Measurements from ENCODE around the gene B4GALT4.
A peak's percentile ranks its signal among the peaks of the same experiment; 100 is the strongest.
"Not testable (repeated sequence)": the region's sequence is repeated elsewhere in the genome, so short reads cannot be mapped to it uniquely, and the experiment has no call there.

B4GALT4 gene, protein sequence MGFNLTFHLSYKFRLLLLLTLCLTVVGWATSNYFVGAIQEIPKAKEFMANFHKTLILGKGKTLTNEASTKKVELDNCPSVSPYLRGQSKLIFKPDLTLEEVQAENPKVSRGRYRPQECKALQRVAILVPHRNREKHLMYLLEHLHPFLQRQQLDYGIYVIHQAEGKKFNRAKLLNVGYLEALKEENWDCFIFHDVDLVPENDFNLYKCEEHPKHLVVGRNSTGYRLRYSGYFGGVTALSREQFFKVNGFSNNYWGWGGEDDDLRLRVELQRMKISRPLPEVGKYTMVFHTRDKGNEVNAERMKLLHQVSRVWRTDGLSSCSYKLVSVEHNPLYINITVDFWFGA
- 13.4 to 29.1 (median 22.4) reads per million in 9 experiments for total RNA-seq

DNA sequence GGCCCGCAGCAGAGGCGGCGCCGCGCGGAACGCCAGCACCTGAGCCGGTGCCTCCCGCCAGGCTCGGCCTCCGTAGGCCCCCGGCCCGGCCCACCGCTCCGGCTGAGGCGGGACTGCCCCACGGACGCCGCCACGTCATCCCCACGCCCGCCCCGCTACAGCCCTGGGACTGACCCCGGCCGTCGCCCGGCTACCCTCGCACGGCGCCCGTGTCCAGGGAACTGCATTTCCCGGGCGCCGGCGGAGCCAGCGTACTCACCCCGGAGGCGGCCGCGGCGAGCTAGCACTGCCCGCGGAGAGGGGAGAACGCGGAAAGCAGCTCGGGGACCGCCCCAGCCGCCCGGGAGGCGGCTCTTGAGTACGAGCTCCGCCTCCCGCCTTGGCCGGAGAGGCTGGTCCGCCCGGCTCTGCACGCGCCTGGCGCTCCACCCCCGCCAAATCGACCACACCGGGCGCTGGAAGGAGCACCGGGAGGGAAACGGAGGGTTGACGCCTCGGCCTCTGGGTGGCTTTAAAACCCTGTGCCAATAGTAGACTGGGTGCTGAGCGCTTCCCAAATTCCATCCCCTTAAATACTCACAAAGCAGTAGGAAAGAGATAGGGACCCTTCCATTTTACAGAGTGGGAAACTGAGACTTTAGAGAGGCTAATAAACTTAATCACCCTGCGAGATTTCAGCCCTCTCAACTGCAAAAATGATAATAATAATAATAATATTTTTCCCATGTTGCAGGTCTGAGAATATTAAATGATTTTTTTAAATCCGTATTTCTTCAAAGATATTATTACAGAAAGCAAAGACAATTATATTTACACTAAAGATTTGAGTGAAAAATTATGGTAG lies at the start of gene B4GALT4:
Gene B4GALT4 (minus strand): TSS at position 288 of the 844 bp plus-strand sequence. CDS start 10,779 bp downstream, outside the sequence.
- Mint-ChIP-seq H3K9me3 (no peaks in the 10 kb centered on the region), H3K4me3 (peak within 1 kb of the TSS; percentile 80 to 88), H3K4me1 (ENCODE audit: low read depth in 2 of 2) (peaks cover 21 to 35% of the 10 kb centered on the region in 2 donors), H3K27me3 (no peaks in the 10 kb centered on the region), H3K36me3 (ENCODE audit: insufficient read depth) (peaks cover 11% of the 10 kb centered on the region), H3K27ac (peak within 1 kb of the TSS; percentile 86 to 90)
- ATAC-seq (replicated peaks) (peak; percentile 76), DNase-seq (peak; percentile 61 to 68 (median 65))

DNA sequence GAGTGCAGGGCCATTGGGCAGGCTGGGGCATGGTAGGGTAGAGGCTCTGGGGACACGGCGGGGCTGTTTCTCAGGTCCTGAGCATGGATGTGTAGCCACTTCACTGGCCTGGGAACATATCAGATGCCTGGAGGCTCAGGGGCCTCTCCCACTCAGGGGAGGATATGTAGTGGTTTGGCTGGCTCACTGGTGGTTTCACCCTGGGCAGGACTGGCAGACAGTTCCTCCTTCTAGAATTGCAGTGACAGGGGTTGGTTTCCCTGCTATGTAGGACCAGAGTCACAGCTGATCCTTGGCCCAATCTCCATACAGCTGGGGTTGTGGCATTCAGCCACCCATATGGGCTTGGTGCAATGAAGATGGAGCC lies 48.7 kb upstream of the B4GALT4 start:
- Mint-ChIP-seq H3K27ac (no peak overlapping the region), H3K9me3 (peaks cover 6 to 8% of the 10 kb centered on the region in 2 donors), H3K36me3 (ENCODE audit: insufficient read depth) (peaks cover 14% of the 10 kb centered on the region), H3K4me1 (ENCODE audit: low read depth in 2 of 2) (peaks cover 15 to 16% of the 10 kb centered on the region in 2 donors), H3K27me3 (peaks cover 7 to 8% of the 10 kb centered on the region in 2 donors), H3K4me3 (no peak overlapping the region)
- DNase-seq, result no peak
- no peak for ATAC-seq (replicated peaks)

- Mint-ChIP-seq H3K27ac (no peak overlapping the region), H3K27me3 (peaks cover 7 to 8% of the 10 kb centered on the region in 2 donors), H3K9me3 (peaks cover 6 to 8% of the 10 kb centered on the region in 2 donors), H3K4me1 (ENCODE audit: low read depth in 2 of 2) (peaks cover 15 to 16% of the 10 kb centered on the region in 2 donors), H3K36me3 (ENCODE audit: insufficient read depth) (peaks cover 9% of the 10 kb centered on the region), H3K4me3 (no peak overlapping the region)
- ATAC-seq (replicated peaks), result no peak
- DNase-seq, result no peak
Observed at GRCh38 chr3:119288669-119289403, 48.2 kb upstream of the B4GALT4 start.

GRCh38 chr3:119279584-119280243 lies 39.0 kb upstream of the B4GALT4 start:
- no peak overlapping the region for H3K4me3 Mint-ChIP-seq
- ATAC-seq (replicated peaks), result no peak
- no peaks in the 10 kb centered on the region for H3K4me1 Mint-ChIP-seq (ENCODE audit: low read depth in 2 of 2)
- DNase-seq, result no peak
- H3K27me3 Mint-ChIP-seq, result no peaks in the 10 kb centered on the region
- no peaks in the 10 kb centered on the region for H3K36me3 Mint-ChIP-seq (ENCODE audit: insufficient read depth)
- peaks cover 3 to 7% of the 10 kb centered on the region in 2 donors for H3K9me3 Mint-ChIP-seq
- H3K27ac Mint-ChIP-seq, result peak overlapping the region in 1 of 2 donors; percentile 44

- H3K36me3 Mint-ChIP-seq (ENCODE audit: insufficient read depth), result no peaks in the 10 kb centered on the region
- H3K27ac Mint-ChIP-seq, result peak overlapping the region in 1 of 2 donors; percentile 44
- H3K4me3 Mint-ChIP-seq, result no peak overlapping the region
- ATAC-seq (replicated peaks) (no peak), DNase-seq (no peak)
- peaks cover 3 to 7% of the 10 kb centered on the region in 2 donors for H3K9me3 Mint-ChIP-seq
- H3K27me3 Mint-ChIP-seq, result no peaks in the 10 kb centered on the region
- H3K4me1 Mint-ChIP-seq (ENCODE audit: low read depth in 2 of 2), result no peaks in the 10 kb centered on the region
Observed at GRCh38 chr3:119279101-119279554, 38.5 kb upstream of the B4GALT4 start.

DNA sequence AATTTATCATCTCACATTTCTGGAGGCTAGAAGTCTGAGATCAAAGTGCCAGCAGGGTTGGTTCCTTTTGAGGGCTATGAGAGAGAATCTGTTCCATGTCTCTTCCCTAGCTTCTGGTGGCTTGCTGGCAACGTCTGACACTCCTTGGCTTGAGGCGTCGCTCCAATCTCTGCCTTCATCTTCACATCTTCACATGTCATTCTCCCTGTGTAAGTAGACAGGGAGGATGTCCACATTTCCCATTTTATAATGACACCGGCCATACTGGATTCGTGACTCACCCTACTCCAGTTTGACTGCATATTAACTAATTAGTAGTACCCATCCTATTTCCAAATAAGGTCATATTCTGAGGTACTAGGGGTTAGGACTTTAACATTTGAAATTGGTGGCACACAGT lies 36.0 kb upstream of the B4GALT4 start:
- no peak for DNase-seq
- no peak for ATAC-seq (replicated peaks)

GRCh38 chr3:119270212-119270611 lies 29.5 kb upstream of the B4GALT4 start:
- H3K27ac Mint-ChIP-seq; DNase-seq; H3K9me3 Mint-ChIP-seq; H3K4me1 Mint-ChIP-seq (ENCODE audit: low read depth in 2 of 2); H3K4me3 Mint-ChIP-seq; ATAC-seq (replicated peaks); H3K36me3 Mint-ChIP-seq (ENCODE audit: insufficient read depth): not testable (repeated sequence)
- peaks cover 19 to 27% of the 10 kb centered on the region in 2 donors for H3K27me3 Mint-ChIP-seq

More for the DNA sequence above, 36.0 kb upstream of the B4GALT4 start:
- no peaks in the 10 kb centered on the region for H3K4me1 Mint-ChIP-seq (ENCODE audit: low read depth in 2 of 2)
- no peaks in the 10 kb centered on the region for H3K36me3 Mint-ChIP-seq (ENCODE audit: insufficient read depth)
- H3K4me3 Mint-ChIP-seq, result no peak overlapping the region
- H3K9me3 Mint-ChIP-seq, result peaks cover 0 to under 1% of the 10 kb centered on the region in 2 donors
- no peak overlapping the region for H3K27ac Mint-ChIP-seq
- H3K27me3 Mint-ChIP-seq, result no peaks in the 10 kb centered on the region

GRCh38 chr3:119261055-119261454 lies 20.4 kb upstream of the B4GALT4 start:
- no peaks in the 10 kb centered on the region for H3K36me3 Mint-ChIP-seq (ENCODE audit: insufficient read depth)
- H3K27ac Mint-ChIP-seq, result no peak overlapping the region
- DNase-seq, result no peak
- ATAC-seq (replicated peaks), result no peak
- no peak overlapping the region for H3K4me3 Mint-ChIP-seq
- no peaks in the 10 kb centered on the region for H3K9me3 Mint-ChIP-seq
- no peaks in the 10 kb centered on the region for H3K4me1 Mint-ChIP-seq (ENCODE audit: low read depth in 2 of 2)
- H3K27me3 Mint-ChIP-seq, result peaks cover 24 to 29% of the 10 kb centered on the region in 2 donors

- Mint-ChIP-seq H3K27ac (no peak overlapping the region), H3K4me1 (ENCODE audit: low read depth in 2 of 2) (no peaks in the 10 kb centered on the region), H3K9me3 (no peaks in the 10 kb centered on the region), H3K27me3 (peaks cover 24 to 29% of the 10 kb centered on the region in 2 donors), H3K36me3 (ENCODE audit: insufficient read depth) (no peaks in the 10 kb centered on the region), H3K4me3 (no peak overlapping the region)
- no peak for ATAC-seq (replicated peaks)
- DNase-seq, result no peak
Observed at GRCh38 chr3:119259821-119260220, 19.1 kb upstream of the B4GALT4 start.

- no peak overlapping the region for H3K27ac Mint-ChIP-seq
- no peak for ATAC-seq (replicated peaks)
- no peaks in the 10 kb centered on the region for H3K9me3 Mint-ChIP-seq
- H3K36me3 Mint-ChIP-seq (ENCODE audit: insufficient read depth), result no peaks in the 10 kb centered on the region
- peaks cover 22 to 24% of the 10 kb centered on the region in 2 donors for H3K27me3 Mint-ChIP-seq
- no peak overlapping the region for H3K4me3 Mint-ChIP-seq
- H3K4me1 Mint-ChIP-seq (ENCODE audit: low read depth in 2 of 2), result no peaks in the 10 kb centered on the region
- no peak for DNase-seq
Observed at GRCh38 chr3:119258915-119259314, 18.2 kb upstream of the B4GALT4 start.

DNA sequence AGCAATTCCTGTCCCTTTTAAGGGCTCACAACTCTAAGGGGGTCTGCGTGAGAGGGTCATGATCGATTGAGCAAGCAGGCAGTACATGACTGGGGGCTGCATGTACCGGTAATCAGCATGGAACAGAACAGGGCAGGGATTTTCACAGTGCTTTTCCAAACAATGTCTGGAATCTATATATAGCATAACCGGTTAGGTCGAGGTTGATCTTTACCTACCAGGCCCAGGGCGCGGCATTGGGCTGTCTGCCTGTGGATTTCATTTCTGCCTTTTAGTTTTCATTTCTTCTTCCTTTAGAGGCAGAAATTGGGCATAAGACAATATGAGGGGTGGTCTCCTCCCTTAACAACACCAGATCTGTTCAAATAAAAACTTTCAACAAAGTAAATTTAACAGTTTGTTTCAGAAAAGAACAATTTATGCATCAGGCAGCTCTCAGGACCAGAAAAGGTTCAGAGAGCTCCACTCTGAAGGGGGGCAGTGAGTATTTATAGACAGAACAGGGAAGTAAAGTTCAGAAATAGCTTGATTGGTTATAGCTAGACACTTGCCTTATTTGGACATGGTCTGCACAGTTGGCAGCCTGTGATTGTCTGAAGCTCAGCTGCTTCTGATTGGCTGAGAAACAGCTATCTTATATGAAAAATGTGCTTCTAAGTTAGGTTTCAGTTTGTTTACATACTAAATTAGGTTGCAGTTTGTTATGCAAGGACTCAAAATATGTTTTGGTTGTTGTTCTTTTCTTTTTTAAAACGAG lies 17.2 kb upstream of the B4GALT4 start:
- H3K4me3 Mint-ChIP-seq, result no peak overlapping the region
- ATAC-seq (replicated peaks) (no peak), DNase-seq (no peak)
- H3K4me1 Mint-ChIP-seq (ENCODE audit: low read depth in 2 of 2), result no peaks in the 10 kb centered on the region
- peaks cover 16 to 17% of the 10 kb centered on the region in 2 donors for H3K27me3 Mint-ChIP-seq
- no peaks in the 10 kb centered on the region for H3K36me3 Mint-ChIP-seq (ENCODE audit: insufficient read depth)
- H3K27ac Mint-ChIP-seq, result no peak overlapping the region
- H3K9me3 Mint-ChIP-seq, result no peaks in the 10 kb centered on the region

DNA sequence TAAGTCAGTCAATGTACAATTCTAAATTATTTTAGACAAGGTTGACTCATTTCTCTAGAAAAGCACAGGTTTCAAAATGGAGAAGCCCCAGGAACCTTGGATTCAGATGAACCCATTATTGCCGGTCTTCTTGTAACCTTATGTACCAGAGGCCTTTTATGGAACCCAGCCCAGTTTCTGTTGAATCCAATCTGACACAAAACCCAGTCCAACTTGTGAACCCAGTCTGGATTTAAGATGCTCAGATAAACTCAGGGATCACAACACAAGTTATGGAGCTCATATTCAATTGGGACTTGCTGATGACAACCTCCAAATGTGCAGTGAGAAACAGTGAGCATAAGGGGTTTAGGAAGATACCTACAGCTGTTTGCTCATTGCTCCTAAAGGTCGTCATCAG lies 16.4 kb upstream of the B4GALT4 start:
- no peak for DNase-seq
- H3K9me3 Mint-ChIP-seq, result no peaks in the 10 kb centered on the region
- H3K27me3 Mint-ChIP-seq, result peaks cover 16 to 17% of the 10 kb centered on the region in 2 donors
- H3K36me3 Mint-ChIP-seq (ENCODE audit: insufficient read depth), result no peaks in the 10 kb centered on the region
- H3K4me3 Mint-ChIP-seq, result no peak overlapping the region
- no peak for ATAC-seq (replicated peaks)
- no peak overlapping the region for H3K27ac Mint-ChIP-seq
- no peaks in the 10 kb centered on the region for H3K4me1 Mint-ChIP-seq (ENCODE audit: low read depth in 2 of 2)

Measured in effector memory CD8-positive, alpha-beta T cell (primary cell).